NCI-H345 (cell line): ENCODE data around the gene NHLH2.
A peak's percentile ranks its signal among the peaks of the same experiment; 100 is the strongest.

Experiments
- DNase-seq: peaks from one replicate; lab custom pipeline; 2025; lab: John Stamatoyannopoulos, UW

NHLH2 gene

GRCh38 chr1:115838431-115839028 lies 2.4 kb downstream of the NHLH2 start:
- peak; percentile 14 for DNase-seq

- peak; percentile 10 for DNase-seq
Measured at GRCh38 chr1:115837740-115838421, 3.0 kb downstream of the NHLH2 start.

- no peak for DNase-seq
Measured at GRCh38 chr1:115837341-115837739, 3.6 kb downstream of the NHLH2 start.

GRCh38 chr1:115833856-115834255 lies 7.1 kb downstream of the NHLH2 start:
- no peak for DNase-seq

GRCh38 chr1:115832651-115833050 lies 8.3 kb downstream of the NHLH2 start:
- DNase-seq: no peak

- DNase-seq: no peak
Measured at GRCh38 chr1:115830963-115831362, 10.0 kb downstream of the NHLH2 start.

GRCh38 chr1:115829947-115830346 lies 11.0 kb downstream of the NHLH2 start:
- DNase-seq: no peak

GRCh38 chr1:115829023-115829674 lies 11.8 kb downstream of the NHLH2 start:
- DNase-seq: no peak

GRCh38 chr1:115828101-115829022 lies 12.6 kb downstream of the NHLH2 start:
- DNase-seq: peak; percentile 46

GRCh38 chr1:115827452-115828044 lies 13.4 kb downstream of the NHLH2 start:
- no peak for DNase-seq

GRCh38 chr1:115826628-115827027 lies 14.3 kb downstream of the NHLH2 start:
- no peak for DNase-seq

- no peak for DNase-seq
Measured at GRCh38 chr1:115822117-115822516, 18.8 kb downstream of the NHLH2 start.

GRCh38 chr1:115815694-115816093 lies 25.2 kb downstream of the NHLH2 start:
- DNase-seq: no peak

GRCh38 chr1:115814685-115815398 lies 26.1 kb downstream of the NHLH2 start:
- no peak for DNase-seq

GRCh38 chr1:115813727-115814126 lies 27.2 kb downstream of the NHLH2 start:
- no peak for DNase-seq

- no peak for DNase-seq
Measured at GRCh38 chr1:115811140-115811828, 29.6 kb downstream of the NHLH2 start.

GRCh38 chr1:115810609-115811008 lies 30.3 kb downstream of the NHLH2 start:
- peak; percentile 4 for DNase-seq

- DNase-seq: no peak
Measured at GRCh38 chr1:115809847-115810246, 31.1 kb downstream of the NHLH2 start.

GRCh38 chr1:115809076-115809475 lies 31.9 kb downstream of the NHLH2 start:
- DNase-seq: no peak

GRCh38 chr1:115807723-115808122 lies 33.2 kb downstream of the NHLH2 start:
- peak; percentile 70 for DNase-seq

- DNase-seq: no peak
Measured at GRCh38 chr1:115805597-115805996, 35.3 kb downstream of the NHLH2 start.
